Measurements from ENCODE around the gene C5orf34. TPM values are rescaled to one million over a fixed set of nuclear protein-coding genes. Genes with fewer than 3 reads are reported as not detected.
"Not testable (repeated sequence)": the region's sequence is repeated elsewhere in the genome, so short reads cannot be mapped to it uniquely, and the experiment has no call there.

Gene C5orf34
- total and polyA plus RNA-seq, 8 donors, result 1.00 to 7.2 (median 1.6) TPM; not detected in 2

DNA sequence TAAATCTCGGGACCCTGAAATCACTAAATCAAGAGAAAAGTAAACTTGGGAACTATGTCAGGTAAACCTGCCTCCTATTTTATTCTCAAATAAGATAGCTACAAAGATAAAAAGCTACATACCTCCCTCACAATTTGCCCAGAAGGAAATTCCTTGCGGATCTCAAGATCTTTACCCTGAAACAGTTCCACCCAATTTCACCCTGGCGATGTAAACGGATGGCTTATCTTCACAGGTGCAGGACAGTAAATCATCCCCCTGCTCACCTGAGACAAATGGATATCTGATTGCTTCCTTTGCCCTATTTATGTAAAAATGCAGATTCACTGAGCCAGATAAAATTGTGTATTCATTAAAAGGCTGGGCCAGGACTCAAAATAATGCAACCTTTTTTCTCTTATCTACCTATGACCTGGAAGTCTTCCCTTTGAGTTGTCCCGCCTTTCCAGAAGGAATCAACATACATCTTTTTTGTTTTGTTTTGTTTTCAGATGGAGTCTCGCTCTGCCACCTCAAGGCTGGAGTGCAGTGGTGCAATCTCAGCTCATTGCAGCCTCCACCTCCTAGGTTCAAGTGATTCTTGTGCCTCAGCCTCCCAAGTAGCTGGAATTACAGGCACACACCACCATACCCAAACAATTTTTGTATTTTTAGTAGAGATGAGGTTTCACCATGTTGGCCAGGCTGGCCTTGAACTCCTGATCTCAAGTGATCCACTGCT, 45.1 kb downstream of the C5orf34 start:
- no peak for TF ChIP-seq POLR2AphosphoS5 (IDR thresholded peaks at IDR 0.05)
- TF ChIP-seq, protein P1, sequence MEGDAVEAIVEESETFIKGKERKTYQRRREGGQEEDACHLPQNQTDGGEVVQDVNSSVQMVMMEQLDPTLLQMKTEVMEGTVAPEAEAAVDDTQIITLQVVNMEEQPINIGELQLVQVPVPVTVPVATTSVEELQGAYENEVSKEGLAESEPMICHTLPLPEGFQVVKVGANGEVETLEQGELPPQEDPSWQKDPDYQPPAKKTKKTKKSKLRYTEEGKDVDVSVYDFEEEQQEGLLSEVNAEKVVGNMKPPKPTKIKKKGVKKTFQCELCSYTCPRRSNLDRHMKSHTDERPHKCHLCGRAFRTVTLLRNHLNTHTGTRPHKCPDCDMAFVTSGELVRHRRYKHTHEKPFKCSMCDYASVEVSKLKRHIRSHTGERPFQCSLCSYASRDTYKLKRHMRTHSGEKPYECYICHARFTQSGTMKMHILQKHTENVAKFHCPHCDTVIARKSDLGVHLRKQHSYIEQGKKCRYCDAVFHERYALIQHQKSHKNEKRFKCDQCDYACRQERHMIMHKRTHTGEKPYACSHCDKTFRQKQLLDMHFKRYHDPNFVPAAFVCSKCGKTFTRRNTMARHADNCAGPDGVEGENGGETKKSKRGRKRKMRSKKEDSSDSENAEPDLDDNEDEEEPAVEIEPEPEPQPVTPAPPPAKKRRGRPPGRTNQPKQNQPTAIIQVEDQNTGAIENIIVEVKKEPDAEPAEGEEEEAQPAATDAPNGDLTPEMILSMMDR (IDR thresholded peaks at IDR 0.05), result no peak
- no peak for TF ChIP-seq POLR2A (IDR thresholded peaks at IDR 0.05)
- no peak for TF ChIP-seq EP300 (IDR thresholded peaks at IDR 0.05)
- peaks cover 4 to 26% (median 19%) of the 10 kb centered on the region in 4 donors for H3K36me3 ChIP-seq
- WGBS, 5 donors, result 65 to 88% (median 85%) methylated on average over 6 of the region's 6 CpGs
- no peak for DNase-seq
- intact Hi-C loops (cut with DNase I; ENCODE audit: low total_unique reads), result no loop called here
- H3K4me3 ChIP-seq, result no peak overlapping the region
- peaks cover 0 to 23% (median 16%) of the 10 kb centered on the region in 4 donors for H3K9me3 ChIP-seq
- no peaks in the 10 kb centered on the region for H3K4me1 ChIP-seq
- H3K27ac ChIP-seq, result no peak overlapping the region
- H3K27me3 ChIP-seq, result no peaks in the 10 kb centered on the region

DNA sequence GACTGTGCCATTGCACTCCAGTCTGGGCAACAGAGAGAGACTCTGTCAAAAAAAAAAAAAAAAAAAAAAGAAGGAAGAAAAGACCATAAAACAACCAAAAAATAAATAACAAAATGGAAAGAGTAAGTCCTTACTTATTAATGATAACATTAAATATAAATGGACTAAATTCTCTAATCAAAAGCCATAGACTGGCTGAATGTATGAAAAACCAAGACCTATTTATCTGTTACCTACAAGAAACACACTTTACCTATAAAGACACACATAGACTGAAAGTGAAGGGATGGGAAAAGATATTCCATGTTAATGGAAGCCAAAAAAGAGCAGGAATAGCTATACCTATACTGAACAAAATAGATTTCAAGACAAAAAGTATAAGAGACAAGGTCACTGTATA, 47.8 kb downstream of the C5orf34 start:
- no peaks in the 10 kb centered on the region for H3K4me1 ChIP-seq
- peaks cover 4 to 26% (median 15%) of the 10 kb centered on the region in 4 donors for H3K36me3 ChIP-seq
- H3K27ac ChIP-seq, result no peak overlapping the region
- H3K4me3 ChIP-seq, result no peak overlapping the region
- peaks cover 0 to 23% (median 16%) of the 10 kb centered on the region in 4 donors for H3K9me3 ChIP-seq
- DNase-seq, result no peak
- no peak for TF ChIP-seq EP300 (IDR thresholded peaks at IDR 0.05)
- TF ChIP-seq POLR2A (IDR thresholded peaks at IDR 0.05), result no peak
- no peak for TF ChIP-seq POLR2AphosphoS5 (IDR thresholded peaks at IDR 0.05)
- TF ChIP-seq, protein P1 (IDR thresholded peaks at IDR 0.05), result no peak
- intact Hi-C loops (cut with DNase I; ENCODE audit: low total_unique reads), result no loop called here
- H3K27me3 ChIP-seq, result no peaks in the 10 kb centered on the region

DNA sequence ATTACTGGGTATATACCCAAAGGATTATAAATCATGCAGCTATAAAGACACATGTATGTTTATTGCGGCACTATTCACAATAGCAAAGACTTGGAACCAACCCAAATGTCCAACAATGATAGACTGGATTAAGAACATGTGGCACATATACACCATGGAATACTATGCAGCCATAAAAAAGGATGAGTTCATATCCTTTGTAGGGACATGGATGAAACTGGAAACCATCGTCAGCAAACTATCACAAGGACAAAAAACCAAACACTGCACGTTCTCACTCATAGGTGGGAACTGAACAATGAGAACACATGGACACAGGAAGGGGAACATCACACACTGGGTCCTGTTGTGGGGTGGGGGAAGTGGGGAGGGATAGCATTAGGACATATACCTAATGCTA, 49.5 kb downstream of the C5orf34 start:
- DNase-seq; H3K4me3 ChIP-seq; H3K27ac ChIP-seq; H3K4me1 ChIP-seq; H3K27me3 ChIP-seq; intact Hi-C loops (cut with DNase I; ENCODE audit: low total_unique reads): not testable (repeated sequence)
- Histone ChIP-seq H3K36me3 (peaks cover 4 to 32% (median 16%) of the 10 kb centered on the region in 4 donors), H3K9me3 (peaks cover 0 to 19% (median 15%) of the 10 kb centered on the region in 4 donors)
- 94 to 100% (median 97%) methylated on average over 3 of the region's 3 CpGs for WGBS, 5 donors

DNA sequence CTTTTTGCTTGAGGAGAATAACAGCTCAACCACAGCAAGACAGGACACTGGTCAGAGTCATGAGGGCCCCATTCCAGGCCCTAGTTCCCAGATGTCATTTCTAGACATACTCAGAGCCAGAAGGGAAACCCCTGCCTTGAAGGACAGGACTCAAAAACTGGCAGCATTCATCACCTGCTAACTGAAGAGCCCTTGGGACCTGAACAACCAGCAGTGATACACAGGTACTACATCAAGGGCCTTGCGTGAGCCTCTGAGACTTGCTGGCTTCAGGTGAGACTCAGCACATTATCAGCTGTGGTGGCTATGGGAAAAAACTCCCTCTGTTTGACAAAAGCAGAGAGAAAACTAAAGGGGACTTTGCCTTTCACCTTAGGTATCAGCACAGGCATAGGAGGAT, 53.9 kb downstream of the C5orf34 start:
- Histone ChIP-seq H3K4me1 (no peaks in the 10 kb centered on the region), H3K9me3 (peaks cover 0 to 9% (median 6%) of the 10 kb centered on the region in 4 donors), H3K36me3 (peaks cover 0 to 22% (median 5%) of the 10 kb centered on the region in 4 donors), H3K4me3 (no peak overlapping the region), H3K27ac (no peak overlapping the region), H3K27me3 (no peaks in the 10 kb centered on the region)
- 88 to 100% (median 98%) methylated on average over 1 of the region's 1 CpG for WGBS, 5 donors
- intact Hi-C loops (cut with DNase I; ENCODE audit: low total_unique reads), result no loop called here
- TF ChIP-seq, protein P1 (IDR thresholded peaks at IDR 0.05), result no peak
- TF ChIP-seq POLR2AphosphoS5 (IDR thresholded peaks at IDR 0.05) (no peak), EP300 (IDR thresholded peaks at IDR 0.05) (no peak), POLR2A (IDR thresholded peaks at IDR 0.05) (no peak)
- DNase-seq, result no peak

GRCh38 chr5:43456556-43456955, 58.4 kb downstream of the C5orf34 start:
- intact Hi-C loops (cut with DNase I; ENCODE audit: low total_unique reads), result no loop called here
- Histone ChIP-seq H3K4me3 (no peak overlapping the region), H3K4me1 (no peaks in the 10 kb centered on the region), H3K27ac (no peak overlapping the region), H3K9me3 (peaks cover 0 to 9% (median 6%) of the 10 kb centered on the region in 4 donors), H3K27me3 (no peaks in the 10 kb centered on the region), H3K36me3 (peaks cover 0 to 36% (median 18%) of the 10 kb centered on the region in 4 donors)
- TF ChIP-seq POLR2A (IDR thresholded peaks at IDR 0.05) (no peak), POLR2AphosphoS5 (IDR thresholded peaks at IDR 0.05) (no peak)
- WGBS, 5 donors, result 91 to 94% (median 93%) methylated on average over 3 of the region's 3 CpGs
- no peak for DNase-seq

DNA sequence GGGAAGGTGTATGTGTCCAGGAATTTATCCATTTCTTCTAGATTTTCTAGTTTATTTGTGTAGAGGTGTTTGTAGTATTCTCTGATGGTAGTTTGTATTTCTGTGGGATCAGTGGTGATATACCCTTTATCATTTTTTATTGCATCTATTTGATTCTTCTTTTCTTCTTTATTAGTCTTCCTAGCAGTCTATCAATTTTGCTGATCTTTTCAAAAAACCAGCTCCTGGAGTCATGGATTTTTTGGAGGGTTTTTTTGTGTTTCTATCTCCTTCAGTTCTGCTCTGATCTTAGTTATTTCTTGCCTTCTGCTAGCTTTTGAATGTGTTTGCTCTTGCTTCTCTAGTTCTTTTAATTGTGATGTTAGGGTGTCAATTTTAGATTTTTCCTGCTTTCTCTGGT, 73.4 kb downstream of the C5orf34 start:
- intact Hi-C loops (cut with DNase I; ENCODE audit: low total_unique reads); H3K4me3 ChIP-seq; H3K27ac ChIP-seq; H3K4me1 ChIP-seq; H3K27me3 ChIP-seq; DNase-seq: not testable (repeated sequence)
- H3K9me3 ChIP-seq, result peaks cover 0 to 29% (median 12%) of the 10 kb centered on the region in 4 donors
- H3K36me3 ChIP-seq, result peaks cover 8 to 29% (median 27%) of the 10 kb centered on the region in 4 donors

All from stomach (tissue), 9 donors.